WERI-Rb-1 (cell line): ENCODE data around the gene PFKM.
"Not testable (repeated sequence)": the region's sequence is repeated elsewhere in the genome, so short reads cannot be mapped to it uniquely, and the experiment has no call there.

Experiments
- DNase-seq: peaks from one replicate; pipeline ENCODE4 v3.0.0-alpha.2; 2020
- H3K27ac ChIP-seq: fragments of 250-450 bp; sonication (Bioruptor Pico); 2 replicates; pipeline ENCODE4 v1.5.1; 2020; ENCODE audit warnings: mild to moderate bottlenecking, moderate library complexity
- H3K27me3 ChIP-seq: fragments of 250-450 bp; sonication (Bioruptor Pico); 2 replicates; pipeline ENCODE4 v1.5.1; 2021; ENCODE audit warnings: mild to moderate bottlenecking, low read depth, moderate library complexity; ENCODE audit not compliant: insufficient read depth, severe bottlenecking
- H3K36me3 ChIP-seq: fragments of 250-450 bp; sonication (Bioruptor Pico); 2 replicates; pipeline ENCODE4 v1.5.1; 2020; ENCODE audit warnings: mild to moderate bottlenecking, moderate library complexity
- H3K4me3 ChIP-seq: 2 replicates; pipeline ENCODE4 v1.5.1; 2011; ENCODE audit warnings: low read depth, mild to moderate bottlenecking, control low read depth, low read length
- H3K9me3 ChIP-seq: fragments of 250-450 bp; sonication (Bioruptor Pico); 2 replicates; pipeline ENCODE4 v1.5.1; 2021; ENCODE audit warnings: mild to moderate bottlenecking, moderate library complexity; ENCODE audit not compliant: severe bottlenecking
- CTCF ChIP-seq: IDR thresholded peaks from 2 replicates; pipeline ENCODE4 v1.5.1; 2011; ENCODE audit warnings: low read depth, mild to moderate bottlenecking, control low read depth, inconsistent platforms, low read length

PFKM gene

GRCh38 chr12:48115957-48116356, 3.2 kb upstream of the PFKM start:
- H3K27ac ChIP-seq, result no peak overlapping the region
- no peaks in the 10 kb centered on the region for H3K9me3 ChIP-seq
- no peak overlapping the region for H3K4me3 ChIP-seq
- DNase-seq, result no peak
- H3K36me3 ChIP-seq, result no peaks in the 10 kb centered on the region
- TF ChIP-seq CTCF, result no peak
- no peaks in the 10 kb centered on the region for H3K27me3 ChIP-seq

- no peak overlapping the region for H3K27ac ChIP-seq
- H3K36me3 ChIP-seq, result peaks cover 8% of the 10 kb centered on the region
- H3K27me3 ChIP-seq, result no peaks in the 10 kb centered on the region
- TF ChIP-seq CTCF, result no peak
- no peaks in the 10 kb centered on the region for H3K9me3 ChIP-seq
- peak overlapping the region; percentile 90 for H3K4me3 ChIP-seq
- DNase-seq, result no peak
These were observed 786 bp upstream of the PFKM start for GRCh38 chr12:48118284-48118871.

- Histone ChIP-seq H3K4me3 (peak overlapping the region; percentile 90), H3K27ac (no peak overlapping the region), H3K9me3 (no peaks in the 10 kb centered on the region), H3K27me3 (no peaks in the 10 kb centered on the region), H3K36me3 (peaks cover 19% of the 10 kb centered on the region)
- DNase-seq, result no peak
- TF ChIP-seq CTCF, result no peak
These were observed 651 bp downstream of the PFKM start for GRCh38 chr12:48119834-48120195.

GRCh38 chr12:48121522-48121921, 2.4 kb downstream of the PFKM start:
- no peak for TF ChIP-seq CTCF

GRCh38 chr12:48122065-48122834, 3.1 kb downstream of the PFKM start:
- no peaks in the 10 kb centered on the region for H3K9me3 ChIP-seq
- TF ChIP-seq CTCF, result no peak
- peaks cover 34% of the 10 kb centered on the region for H3K36me3 ChIP-seq
- H3K27ac ChIP-seq, result no peak overlapping the region
- DNase-seq, result no peak
- H3K27me3 ChIP-seq, result no peaks in the 10 kb centered on the region
- H3K4me3 ChIP-seq, result no peak overlapping the region

More at GRCh38 chr12:48121522-48121921, 2.4 kb downstream of the PFKM start:
- Histone ChIP-seq H3K36me3 (peaks cover 31% of the 10 kb centered on the region), H3K4me3 (no peak overlapping the region), H3K27ac (no peak overlapping the region), H3K9me3 (no peaks in the 10 kb centered on the region), H3K27me3 (no peaks in the 10 kb centered on the region)
- no peak for DNase-seq

- TF ChIP-seq CTCF, result no peak
- Histone ChIP-seq H3K27me3 (no peaks in the 10 kb centered on the region), H3K9me3 (no peaks in the 10 kb centered on the region), H3K27ac (no peak overlapping the region), H3K36me3 (peaks cover 41% of the 10 kb centered on the region), H3K4me3 (no peak overlapping the region)
- DNase-seq, result no peak
These were observed 4.0 kb downstream of the PFKM start for GRCh38 chr12:48123169-48123568.

- not testable (repeated sequence) for H3K4me3 ChIP-seq, DNase-seq, H3K9me3 ChIP-seq, H3K27ac ChIP-seq, H3K27me3 ChIP-seq
- H3K36me3 ChIP-seq, result peaks cover 51% of the 10 kb centered on the region
These were observed 6.4 kb downstream of the PFKM start for GRCh38 chr12:48125542-48125941.
